Brain microvascular endothelial cell (primary cell): ENCODE measurements around the gene HNRNPK.
A peak's percentile ranks its signal among the peaks of the same experiment; 100 is the strongest.

Experiments
- DNase-seq: peaks from one replicate; pipeline ENCODE4 v3.0.0-alpha.2; 2020
- H3K27ac ChIP-seq: fragments of 250-450 bp; sonication (Bioruptor Pico); 2 replicates; pipeline ENCODE4 v1.5.1; 2020; ENCODE audit warnings: mild to moderate bottlenecking, moderate library complexity
- H3K27me3 ChIP-seq: fragments of 250-450 bp; sonication (Bioruptor Pico); replicated peaks from 2 replicates; pipeline ENCODE4 v1.5.1; 2020; ENCODE audit warnings: mild to moderate bottlenecking
- H3K36me3 ChIP-seq: fragments of 250-450 bp; sonication (Bioruptor Pico); replicated peaks from 2 replicates; pipeline ENCODE4 v1.5.1; 2020; ENCODE audit warnings: mild to moderate bottlenecking
- H3K4me3 ChIP-seq: 2 replicates; pipeline ENCODE4 v1.5.1; 2011; ENCODE audit warnings: low read depth, mild to moderate bottlenecking, control low read depth, low read length, moderate library complexity
- in situ Hi-C: cut with HindIII; loops from 2 replicates; pipeline ENCODE4 v1.10.0; 2017; ENCODE audit warnings: low sequenced_read_pairs, low pct_ligation_motif_present
- TF ChIP-seq, protein P1 (sequence below): IDR thresholded peaks from 2 replicates; pipeline ENCODE4 v1.5.1; 2011; ENCODE audit warnings: low read depth, mild to moderate bottlenecking, moderate library complexity, low read length, control low read depth, inconsistent platforms; ENCODE audit errors: missing control alignments

The HNRNPK gene

DNA sequence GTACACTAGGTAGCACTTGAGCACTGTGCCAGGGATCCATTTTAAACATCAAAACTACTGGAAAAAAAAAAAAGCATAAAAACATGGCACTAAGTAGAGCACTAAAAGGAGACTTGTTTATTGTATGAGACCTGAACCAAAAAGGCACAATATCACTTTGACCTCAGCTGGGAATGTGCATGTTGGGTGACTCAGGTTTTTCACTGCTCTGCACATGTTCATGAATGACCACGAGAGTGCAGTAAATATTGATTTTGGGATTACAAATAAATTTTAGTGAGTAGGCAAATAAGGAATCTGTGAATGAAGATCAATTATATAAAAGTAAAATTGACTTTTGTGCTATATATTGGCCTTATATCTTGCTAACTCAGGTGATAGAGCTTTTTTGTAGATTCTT lies 12.4 kb upstream of the HNRNPK start:
- Histone ChIP-seq H3K27me3 (no peaks in the 10 kb centered on the region), H3K27ac (no peak overlapping the region), H3K36me3 (no peaks in the 10 kb centered on the region), H3K4me3 (no peak overlapping the region)
- TF ChIP-seq, protein P1, sequence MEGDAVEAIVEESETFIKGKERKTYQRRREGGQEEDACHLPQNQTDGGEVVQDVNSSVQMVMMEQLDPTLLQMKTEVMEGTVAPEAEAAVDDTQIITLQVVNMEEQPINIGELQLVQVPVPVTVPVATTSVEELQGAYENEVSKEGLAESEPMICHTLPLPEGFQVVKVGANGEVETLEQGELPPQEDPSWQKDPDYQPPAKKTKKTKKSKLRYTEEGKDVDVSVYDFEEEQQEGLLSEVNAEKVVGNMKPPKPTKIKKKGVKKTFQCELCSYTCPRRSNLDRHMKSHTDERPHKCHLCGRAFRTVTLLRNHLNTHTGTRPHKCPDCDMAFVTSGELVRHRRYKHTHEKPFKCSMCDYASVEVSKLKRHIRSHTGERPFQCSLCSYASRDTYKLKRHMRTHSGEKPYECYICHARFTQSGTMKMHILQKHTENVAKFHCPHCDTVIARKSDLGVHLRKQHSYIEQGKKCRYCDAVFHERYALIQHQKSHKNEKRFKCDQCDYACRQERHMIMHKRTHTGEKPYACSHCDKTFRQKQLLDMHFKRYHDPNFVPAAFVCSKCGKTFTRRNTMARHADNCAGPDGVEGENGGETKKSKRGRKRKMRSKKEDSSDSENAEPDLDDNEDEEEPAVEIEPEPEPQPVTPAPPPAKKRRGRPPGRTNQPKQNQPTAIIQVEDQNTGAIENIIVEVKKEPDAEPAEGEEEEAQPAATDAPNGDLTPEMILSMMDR: peak; percentile 25
- in situ Hi-C loops: loop anchor here (25.0 kb wide), 1 partner anchor 170 kb away; no protein-coding TSS in a partner anchor
- DNase-seq: no peak

DNA sequence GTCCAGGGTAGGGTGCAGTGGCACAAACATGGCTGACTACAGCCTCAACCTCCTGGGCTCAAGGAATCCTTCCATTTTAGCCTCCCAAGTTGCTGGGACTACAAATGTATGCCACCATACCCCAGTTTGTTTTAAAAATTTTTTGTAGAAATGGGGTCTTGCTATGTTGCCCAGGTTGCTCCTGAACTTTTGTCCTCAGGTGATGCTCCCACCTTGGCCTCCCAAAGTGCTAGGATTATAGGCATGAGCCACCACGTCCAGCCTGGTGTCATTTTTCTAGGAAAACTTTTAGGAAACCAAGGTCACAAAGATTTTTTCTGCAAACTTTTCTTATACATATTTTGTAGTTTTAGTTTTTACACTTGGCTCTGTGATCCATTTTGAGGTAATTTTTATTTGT lies 11.3 kb upstream of the HNRNPK start:
- Histone ChIP-seq H3K27me3 (no peaks in the 10 kb centered on the region), H3K27ac (no peak overlapping the region), H3K36me3 (no peaks in the 10 kb centered on the region), H3K4me3 (no peak overlapping the region)
- in situ Hi-C loops: loop anchor here (25.0 kb wide), 1 partner anchor 171 kb away; no protein-coding TSS in a partner anchor
- no peak for DNase-seq
- TF ChIP-seq, protein P1: no peak

DNA sequence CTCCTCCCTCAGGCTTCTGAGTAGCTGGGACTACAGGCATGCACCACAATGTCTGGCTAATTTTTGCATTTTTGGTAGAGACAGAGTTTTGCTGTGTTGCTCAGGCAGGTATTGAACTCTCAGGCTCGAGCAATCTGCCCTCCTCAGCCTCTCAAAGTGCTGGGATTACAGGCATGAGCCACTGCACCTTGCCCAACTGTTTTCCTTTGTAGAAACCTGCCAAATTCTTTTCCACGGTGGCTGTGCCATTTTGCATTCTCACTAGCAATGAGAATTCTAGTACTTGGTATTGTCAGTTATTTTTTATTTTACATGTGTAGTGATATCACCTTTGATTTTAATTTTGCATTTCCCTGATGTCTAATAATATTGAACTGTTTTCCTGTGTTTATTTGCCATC lies 8.4 kb upstream of the HNRNPK start:
- Histone ChIP-seq H3K27me3 (no peaks in the 10 kb centered on the region), H3K36me3 (no peaks in the 10 kb centered on the region), H3K4me3 (no peak overlapping the region), H3K27ac (no peak overlapping the region)
- DNase-seq: no peak
- TF ChIP-seq, protein P1: no peak
- in situ Hi-C loops: loop anchor here (25.0 kb wide), 1 partner anchor 174 kb away; no protein-coding TSS in a partner anchor

DNA sequence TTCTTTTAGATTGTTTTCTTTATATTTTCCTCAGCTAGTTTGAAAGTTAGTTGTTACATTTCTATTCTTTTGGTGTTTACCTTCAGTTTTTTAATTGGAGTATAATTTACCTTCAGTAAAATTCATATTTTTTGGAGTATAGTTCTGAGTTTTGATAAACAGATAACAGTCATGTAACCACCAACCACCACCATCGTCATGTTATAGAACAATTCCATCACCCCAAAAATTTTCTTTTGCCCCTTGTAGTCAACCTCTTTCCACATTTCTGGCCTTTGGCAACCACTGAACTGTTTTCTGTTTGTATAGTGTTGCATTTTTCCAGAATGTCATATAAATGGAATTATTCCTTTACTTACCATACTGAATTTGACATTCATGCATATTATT lies 7.4 kb upstream of the HNRNPK start:
- TF ChIP-seq, protein P1: no peak
- no peaks in the 10 kb centered on the region for H3K27me3 ChIP-seq
- H3K27ac ChIP-seq: peak overlapping the region; percentile 42
- no peak overlapping the region for H3K4me3 ChIP-seq
- in situ Hi-C loops: loop anchor here (25.0 kb wide), 1 partner anchor 175 kb away; no protein-coding TSS in a partner anchor
- DNase-seq: no peak
- H3K36me3 ChIP-seq: no peaks in the 10 kb centered on the region

DNA sequence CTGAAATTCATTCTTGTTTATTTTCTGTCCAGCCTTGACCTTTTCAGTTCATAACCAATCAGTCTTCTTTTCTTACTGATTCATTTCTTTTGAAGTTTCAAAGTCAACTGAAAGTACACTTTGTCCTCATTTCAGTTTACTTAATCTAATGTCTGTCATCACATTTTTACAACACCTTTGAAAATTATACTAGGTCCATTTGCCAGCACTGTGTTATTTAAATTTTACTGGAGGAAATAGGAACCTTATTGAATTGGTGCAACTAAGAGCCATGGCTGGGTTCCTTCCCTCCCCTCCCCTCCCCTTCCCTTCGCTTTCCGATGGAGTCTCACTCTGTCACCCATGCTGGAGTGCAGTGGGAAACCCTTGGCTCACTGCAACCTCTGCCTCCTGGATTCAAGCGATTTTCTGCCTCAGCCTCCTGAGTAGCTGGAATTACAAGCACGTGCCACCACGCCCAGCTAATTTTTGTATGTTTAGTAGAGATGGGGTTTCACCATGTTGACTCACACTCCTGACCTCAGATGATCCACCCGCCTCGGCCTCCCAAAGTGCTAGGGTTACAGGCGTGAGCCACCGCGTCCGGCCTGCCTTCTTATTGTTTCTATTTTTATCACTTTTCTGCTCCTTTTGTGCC lies 6.9 kb upstream of the HNRNPK start:
- TF ChIP-seq, protein P1: no peak
- no peak overlapping the region for H3K4me3 ChIP-seq
- no peaks in the 10 kb centered on the region for H3K27me3 ChIP-seq
- H3K27ac ChIP-seq: peak overlapping the region; percentile 42
- in situ Hi-C loops: loop anchor here (25.0 kb wide), 1 partner anchor 175 kb away; no protein-coding TSS in a partner anchor
- peak; percentile 60 for DNase-seq
- no peaks in the 10 kb centered on the region for H3K36me3 ChIP-seq
